ENCODE data around the gene POU5F1.
"Not testable (repeated sequence)": the region's sequence is repeated elsewhere in the genome, so short reads cannot be mapped to it uniquely, and the experiment has no call there.

The POU5F1 gene

DNA sequence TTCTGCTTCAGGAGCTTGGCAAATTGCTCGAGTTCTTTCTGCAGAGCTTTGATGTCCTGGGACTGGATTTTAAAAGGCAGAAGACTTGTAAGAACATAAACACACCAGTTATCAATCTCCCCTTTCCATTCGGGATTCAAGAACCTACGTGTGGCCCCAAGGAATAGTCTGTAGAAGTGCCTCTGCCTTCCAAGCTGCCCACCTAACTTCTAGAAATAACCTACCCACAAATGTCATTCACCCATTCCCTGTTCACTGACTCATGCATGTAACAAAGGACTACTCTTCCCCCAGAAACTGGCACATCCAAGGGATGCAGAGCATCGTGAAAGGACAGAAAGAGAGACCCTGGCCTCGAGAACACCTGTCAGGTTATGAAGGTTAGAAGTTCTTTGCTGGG is 4.5 kb downstream of the POU5F1 start:
- no peak for DNase-seq (ENCODE audit: low read depth in 2 of 2)

- not testable (repeated sequence) for DNase-seq (ENCODE audit: low read depth in 2 of 2)
Observed at GRCh38 chr6:31165064-31165832, 5.2 kb downstream of the POU5F1 start.

- not testable (repeated sequence) for DNase-seq (ENCODE audit: low read depth in 2 of 2)
Observed at GRCh38 chr6:31164475-31165063, 5.9 kb downstream of the POU5F1 start.

DNA sequence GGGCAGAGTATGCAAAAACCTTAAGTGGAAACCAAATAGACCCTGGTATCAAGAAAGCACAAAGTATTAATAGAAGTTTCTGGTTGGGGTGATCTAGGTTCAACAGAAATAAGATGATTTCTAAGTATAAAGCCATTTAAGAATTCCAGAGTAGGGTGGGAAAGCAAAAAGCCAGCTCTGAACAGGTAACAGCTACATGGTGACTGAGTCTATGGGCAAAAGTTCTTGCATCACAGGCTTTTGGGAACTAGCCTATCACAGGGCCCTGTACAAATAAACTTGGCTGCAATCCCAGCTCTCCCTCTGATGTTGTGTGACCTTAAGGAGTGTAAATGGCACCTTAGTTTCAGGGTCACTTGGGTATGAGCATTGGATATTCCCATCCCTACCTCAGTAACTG is 6.6 kb downstream of the POU5F1 start:
- no peak for DNase-seq (ENCODE audit: low read depth in 2 of 2)

- DNase-seq (ENCODE audit: low read depth in 2 of 2), result no peak
Observed at GRCh38 chr6:31162463-31163165, 7.9 kb downstream of the POU5F1 start.

GRCh38 chr6:31161216-31162126 is 9.0 kb downstream of the POU5F1 start:
- no peak for DNase-seq (ENCODE audit: low read depth in 2 of 2)

GRCh38 chr6:31158863-31159855 is 11.3 kb downstream of the POU5F1 start:
- peak in 1 of 2 donors; percentile 13 for DNase-seq (ENCODE audit: low read depth in 2 of 2)

DNA sequence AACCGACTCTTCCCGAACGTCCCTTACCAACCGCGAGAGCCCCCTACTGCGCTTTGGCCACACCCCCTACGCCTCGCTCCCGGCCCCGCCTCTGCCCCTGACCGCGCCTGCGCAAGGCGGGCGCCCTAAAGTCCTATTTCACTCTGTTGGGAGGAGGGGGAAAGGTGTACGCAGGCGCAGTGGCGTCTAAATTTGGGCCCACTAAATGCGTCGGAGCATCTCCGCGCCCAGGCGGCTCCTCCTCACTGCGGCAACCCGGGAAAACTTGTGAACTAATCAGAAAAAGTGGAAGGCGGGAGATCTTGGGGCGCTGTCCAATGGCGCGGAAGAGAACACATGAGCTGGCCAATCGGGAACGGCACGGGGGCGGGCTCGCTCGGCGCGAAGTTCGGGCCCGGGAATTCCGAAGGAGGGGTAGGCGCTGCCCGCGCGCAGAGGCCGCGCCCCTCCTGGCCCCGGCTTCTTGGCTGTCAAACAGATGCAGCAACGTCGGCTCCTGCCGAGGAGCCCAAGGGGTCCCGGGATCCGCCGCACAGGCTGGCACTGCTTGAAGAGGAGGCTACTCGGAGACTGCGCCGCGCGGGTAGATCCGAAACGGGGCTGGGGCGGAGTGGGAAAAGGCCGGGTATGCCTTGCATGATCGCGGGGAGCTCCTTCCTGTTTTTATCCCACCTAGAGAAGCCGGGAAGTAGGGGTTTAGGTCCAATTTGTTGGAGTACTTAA is 12.2 kb downstream of the POU5F1 start, which contains the start of gene TCF19:
Gene TCF19, plus strand, starts transcription at position 450 of the 723 bp plus-strand sequence. CDS start 881 bp downstream, outside the sequence.
- peak; percentile 96 to 99 for DNase-seq (ENCODE audit: low read depth in 2 of 2)

DNA sequence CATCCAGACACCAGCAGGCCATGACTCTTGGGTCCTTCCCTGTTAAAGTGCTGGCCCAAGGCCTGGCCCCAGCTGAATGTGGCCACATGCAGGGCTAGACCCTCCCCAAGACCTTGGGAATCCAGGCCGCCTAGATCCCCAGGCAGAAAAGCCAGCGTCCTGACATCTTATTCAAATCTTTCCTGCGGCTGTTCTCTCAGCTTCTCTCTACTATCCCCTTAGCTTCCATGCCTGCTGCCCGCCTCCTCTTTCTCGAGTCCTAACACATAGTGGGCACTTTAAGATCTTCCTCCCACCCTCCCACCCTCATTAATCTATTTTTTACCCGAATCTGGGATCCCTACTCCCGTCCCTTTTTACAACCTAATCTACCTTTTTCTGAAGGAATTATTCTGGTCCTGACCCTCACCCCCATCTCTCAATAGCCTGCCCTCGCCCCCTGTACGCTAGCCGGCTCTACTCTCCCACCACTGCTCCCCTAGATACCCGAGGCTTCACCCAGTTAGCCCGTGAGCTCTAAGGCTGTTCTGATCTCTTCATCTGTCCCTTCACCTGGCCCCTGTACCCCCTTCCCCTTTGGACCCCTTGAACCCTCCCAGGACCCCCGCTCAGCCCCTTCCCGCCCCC is 12.9 kb downstream of the POU5F1 start, which contains the start of gene CCHCR1:
Gene CCHCR1, minus strand, starts transcription at position 290 of the 627 bp plus-strand sequence. Its CDS starts 202 bp downstream, at position 88.
- no peak for DNase-seq (ENCODE audit: low read depth in 2 of 2)

DNA sequence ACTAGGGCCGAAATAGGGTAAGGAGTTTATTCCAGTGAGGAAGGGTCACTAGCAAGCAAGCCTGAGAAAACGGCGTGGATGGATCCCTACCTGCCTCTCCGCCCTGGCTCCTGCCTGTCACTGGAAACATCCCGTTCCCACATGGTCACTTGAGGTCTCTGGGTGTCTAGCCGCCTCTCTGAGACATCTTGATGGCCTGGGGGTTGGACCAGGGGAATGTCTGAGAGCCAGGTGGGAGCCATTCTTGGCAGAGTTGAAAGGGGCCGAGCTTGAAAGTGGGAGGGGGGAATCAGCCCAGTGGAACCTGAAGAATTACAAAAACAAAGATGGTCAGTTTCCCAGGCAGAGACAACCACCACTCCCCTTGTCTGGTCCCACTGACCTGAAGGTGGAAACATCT is 13.8 kb downstream of the POU5F1 start:
- DNase-seq (ENCODE audit: low read depth in 2 of 2), result no peak

- DNase-seq (ENCODE audit: low read depth in 2 of 2), result no peak
Observed at GRCh38 chr6:31154436-31154835, 16.0 kb downstream of the POU5F1 start.

GRCh38 chr6:31152781-31153180 is 17.7 kb downstream of the POU5F1 start:
- DNase-seq (ENCODE audit: low read depth in 2 of 2), result no peak

GRCh38 chr6:31149827-31150447 is 20.5 kb downstream of the POU5F1 start:
- no peak for DNase-seq (ENCODE audit: low read depth in 2 of 2)

- DNase-seq (ENCODE audit: low read depth in 2 of 2), result no peak
Observed at GRCh38 chr6:31145386-31145785, 25.1 kb downstream of the POU5F1 start.

DNA sequence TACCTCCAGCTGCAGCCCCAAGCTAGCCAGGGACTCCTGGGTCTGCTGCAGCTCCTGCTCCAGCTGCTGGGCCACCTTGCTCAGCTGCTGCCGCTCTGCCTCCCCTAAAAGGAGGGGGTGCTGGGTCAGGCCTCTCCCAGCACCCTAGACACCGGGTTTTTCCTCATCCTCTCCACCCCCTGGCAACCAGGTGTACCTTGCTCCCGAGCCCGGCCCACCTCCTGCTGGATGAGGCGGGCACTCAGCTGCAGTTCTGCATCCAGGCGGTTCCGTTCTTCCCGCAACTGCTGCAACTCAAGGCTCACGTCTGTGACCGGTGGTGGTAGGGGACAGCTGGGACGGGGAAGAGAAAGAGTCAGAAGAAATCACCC is 25.5 kb downstream of the POU5F1 start:
- no peak for DNase-seq (ENCODE audit: low read depth in 2 of 2)

DNA sequence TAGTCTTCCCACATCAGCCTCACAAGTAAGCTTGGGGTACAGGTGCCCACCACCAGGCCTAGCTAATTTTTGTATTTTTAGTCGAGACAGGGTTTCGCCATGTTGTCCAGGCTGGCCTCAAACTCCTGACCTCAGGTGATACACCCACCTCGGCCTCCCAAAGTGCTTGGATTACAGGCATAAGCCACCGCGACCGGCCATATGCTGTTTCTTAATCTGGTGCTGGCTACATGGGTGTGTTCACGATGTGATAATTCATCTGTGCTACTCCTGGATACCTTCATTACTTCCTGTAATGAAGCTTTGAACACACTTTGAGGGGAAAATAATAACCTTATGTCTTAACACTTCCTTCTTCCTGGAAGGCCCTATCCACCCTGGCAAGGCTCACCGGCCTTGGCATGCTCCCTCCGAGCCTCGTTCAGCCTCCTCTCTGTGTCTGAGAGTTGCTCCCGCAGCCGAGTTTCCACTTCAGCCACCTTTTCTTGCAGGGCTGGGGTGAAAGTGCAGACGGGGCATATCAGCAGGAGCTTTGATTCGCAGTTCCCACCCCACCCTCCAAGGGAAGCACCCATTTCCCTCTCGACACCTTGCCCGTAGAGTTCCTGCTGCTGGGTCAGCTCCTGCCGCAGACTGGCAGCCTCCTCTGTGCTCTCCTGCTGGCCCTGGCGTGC is 26.0 kb downstream of the POU5F1 start:
- DNase-seq (ENCODE audit: low read depth in 2 of 2), result no peak

DNA sequence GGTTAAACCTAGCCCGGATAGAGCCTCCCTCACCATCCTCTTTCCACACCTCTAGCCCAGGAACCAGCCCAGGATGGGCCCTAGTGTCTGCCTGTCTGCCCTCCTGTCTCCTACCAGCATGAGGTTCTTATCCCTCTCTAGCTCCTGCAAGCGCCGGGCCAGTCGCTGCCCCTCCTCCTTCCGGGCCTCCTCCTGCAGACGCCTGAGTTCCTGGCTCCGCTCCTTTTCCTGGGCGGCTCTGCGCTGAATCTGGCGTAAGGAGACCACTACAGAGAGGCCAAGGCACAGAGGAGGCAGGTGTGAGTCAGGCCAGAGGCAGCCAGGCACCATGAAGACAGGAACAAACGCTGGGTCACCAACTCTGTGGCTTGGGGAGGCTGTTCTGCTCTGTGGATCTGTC is 27.3 kb downstream of the POU5F1 start:
- no peak for DNase-seq (ENCODE audit: low read depth in 2 of 2)

GRCh38 chr6:31142361-31142761 is 28.1 kb downstream of the POU5F1 start:
- no peak for DNase-seq (ENCODE audit: low read depth in 2 of 2)

Measured in stimulated activated CD8-positive, alpha-beta memory T cell treated with anti-CD3 and anti-CD28 coated beads, Interleukin-2, amount 100 ng/mL, for 48 hours (primary cell).